HCT116 (cell line): ENCODE data around the gene ZNF777. TPM values are rescaled to one million over a fixed set of nuclear protein-coding genes. Genes with fewer than 3 reads are reported as not detected.

Experiments used
- ATAC-seq: fragments of 200-7000 bp; cut with Tn5 transposase; 2 replicates; pipeline ENCODE4 v1.9.1; 2020; ENCODE audit warnings: mild to moderate bottlenecking, moderate library complexity
- BruUV-seq: library from RNA; stranded (reverse); fragments of 400-500 nt; replicated peaks from 2 replicates; lab custom pipeline; 2021; lab: Mats Ljungman, UMichigan
- CTCF ChIA-PET: fragments of 300-600 bp; sonication (Branson Sonifier 250); formaldehyde crosslinking; loops from one replicate; lab custom pipeline; 2021; ENCODE audit warnings: antibody characterized with exemption; lab: Charles Lee
- POLR2A ChIA-PET: fragments of 300-600, 350-600 bp; sonication (Branson Sonifier 250); formaldehyde crosslinking; loops from one replicate; lab custom pipeline; 2021; ENCODE audit warnings: antibody characterized with exemption; lab: Charles Lee
- RAD21 ChIA-PET, 2 experiments: fragments of 300-600 bp; sonication (Branson Sonifier 250); formaldehyde crosslinking; loops; one replicate each; lab custom pipeline; 2023; ENCODE audit warnings: low total read pairs in 2 of 2; ENCODE audit not compliant: uncharacterized antibody in 2 of 2, unreplicated experiment in 2 of 2, low non-redundant PET in 1 of 2; lab: Charles Lee
- DNase-seq: peaks from one replicate; pipeline ENCODE4 v3.0.0-alpha.2; 2010; ENCODE audit warnings: low read depth, low spot score
- H2AFZ ChIP-seq: fragments of 200-600 bp; shearing (Covaris generic), sonication (generic); 2 replicates; pipeline ENCODE4 v1.6.1; 2017; ENCODE audit warnings: low read depth, mixed run types, mixed read lengths, antibody characterized with exemption, low read length; ENCODE audit not compliant: poor library complexity, severe bottlenecking
- H3K27ac ChIP-seq: 2 replicates; pipeline ENCODE4 v1.5.1; 2012; ENCODE audit warnings: low read depth, low read length
- H3K27me3 ChIP-seq: fragments of 200-600 bp; sonication (generic); 2 replicates; pipeline ENCODE4 v1.6.1; 2016; ENCODE audit warnings: mixed run types, low read length, mixed read lengths; ENCODE audit not compliant: insufficient read depth
- H3K36me3 ChIP-seq, 2 experiments: fragments of 200-500 bp in 1 of 2; fragments of 200-600 bp in 1 of 2; sonication (Bioruptor generic) in 1 of 2; sonication (generic) in 1 of 2; 2 replicates each; pipeline versions ENCODE4 v1.5.1 to v1.6.1; 2014 to 2016; ENCODE audit warnings: low read length in 2 of 2, inconsistent platforms in 1 of 2, mixed read lengths in 1 of 2, mixed run types in 1 of 2; ENCODE audit not compliant: insufficient read depth in 2 of 2, control insufficient read depth in 1 of 2
- H3K4me1 ChIP-seq, 2 experiments: fragments of 200-600 bp in 1 of 2; sonication (generic) in 1 of 2; 2 replicates each; pipeline versions ENCODE4 v1.5.1 to v1.6.1; 2012 to 2017; ENCODE audit warnings: low read length in 2 of 2, inconsistent platforms in 1 of 2, mild to moderate bottlenecking in 1 of 2, mixed read lengths in 1 of 2, mixed run types in 1 of 2, moderate library complexity in 1 of 2; ENCODE audit not compliant: insufficient read depth in 2 of 2, control insufficient read depth in 1 of 2
- H3K4me2 ChIP-seq: fragments of 200-600 bp; sonication (generic); 2 replicates; pipeline ENCODE4 v1.6.1; 2017; ENCODE audit warnings: mixed run types, low read length, mixed read lengths
- H3K4me3 ChIP-seq, 2 experiments: fragments of 200-600 bp in 1 of 2; sonication (generic) in 1 of 2; replicated peaks in 1 of 2; 2 replicates each; pipeline ENCODE4 v1.5.1; 2011 to 2016; ENCODE audit warnings: low read length in 2 of 2, control low read depth in 1 of 2, low read depth in 1 of 2, mild to moderate bottlenecking in 1 of 2, mixed read lengths in 1 of 2, mixed run types in 1 of 2
- H3K79me2 ChIP-seq: fragments of 200-600 bp; sonication (generic); 2 replicates; pipeline ENCODE4 v1.6.1; 2017; ENCODE audit warnings: mild to moderate bottlenecking, mixed run types, low read length, moderate library complexity, mixed read lengths; ENCODE audit not compliant: insufficient read depth
- H3K9ac ChIP-seq: fragments of 200-600 bp; sonication (generic); 2 replicates; pipeline ENCODE4 v1.6.1; 2016; ENCODE audit warnings: low read length, mixed read lengths
- H3K9me2 ChIP-seq: fragments of 200-600 bp; sonication (generic), shearing (Covaris generic); 2 replicates; pipeline ENCODE4 v1.6.1; 2017; ENCODE audit warnings: mixed run types, mild to moderate bottlenecking, moderate library complexity; ENCODE audit not compliant: insufficient read depth
- H3K9me3 ChIP-seq, 2 experiments: fragments of 200-500 bp in 1 of 2; fragments of 200-600 bp in 1 of 2; sonication (Bioruptor generic) in 1 of 2; sonication (generic) in 1 of 2; 2 replicates each; pipeline ENCODE4 v1.6.1; 2014 to 2017; ENCODE audit warnings: low read length in 2 of 2, mixed read lengths in 2 of 2, inconsistent platforms in 1 of 2, low read depth in 1 of 2, mild to moderate bottlenecking in 1 of 2, mixed run types in 1 of 2, moderate library complexity in 1 of 2; ENCODE audit not compliant: control insufficient read depth in 1 of 2, insufficient read depth in 1 of 2
- H4K20me1 ChIP-seq: fragments of 200-600 bp; sonication (generic), shearing (Covaris generic); 2 replicates; pipeline ENCODE4 v1.6.1; 2017; ENCODE audit warnings: mixed run types, mild to moderate bottlenecking, moderate library complexity; ENCODE audit not compliant: insufficient read depth
- CEBPB ChIP-seq: IDR thresholded peaks from 2 replicates; pipeline ENCODE4 v1.6.1; 2012; ENCODE audit warnings: low read depth
- EGR1 ChIP-seq: IDR thresholded peaks from 2 replicates; pipeline ENCODE4 v1.6.1; 2012; ENCODE audit warnings: low read depth
- ELF1 ChIP-seq: IDR thresholded peaks from 2 replicates; pipeline ENCODE4 v1.6.1; 2012; ENCODE audit warnings: low read depth, borderline replicate concordance
- EZH2phosphoT487 ChIP-seq: fragments of 200-600 bp; IDR thresholded peaks from 2 replicates; pipeline ENCODE4 v1.6.1; 2018; ENCODE audit warnings: antibody characterized with exemption, borderline replicate concordance
- FOSL1 ChIP-seq: IDR thresholded peaks from 2 replicates; pipeline ENCODE4 v1.6.1; 2012; ENCODE audit warnings: low read depth
- intact Hi-C: fragments of 100-400 bp; cut with micrococcal nuclease; formaldehyde crosslinking; loops from 2 replicates; pipeline ENCODE4 v1.10.0; 2022
- total RNA-seq: library from RNA; stranded (reverse); gene quantifications from one replicate; pipeline ENCODE4 v1.2.1, GENCODE V29; 2021; ENCODE audit not compliant: unreplicated experiment
- TF ChIP-seq, protein P1 (sequence below), 3 experiments: fragments of 200-600 bp in 1 of 3; sonication (generic) in 1 of 3; IDR thresholded peaks in 2 of 3; conservative IDR thresholded peaks in 1 of 3; 2 replicates each; pipeline ENCODE4 v1.5.1; 2012 to 2017; ENCODE audit warnings: low read depth in 2 of 3, low read length in 2 of 3, antibody characterized with exemption in 1 of 3, borderline replicate concordance in 1 of 3, control low read depth in 1 of 3, mild to moderate bottlenecking in 1 of 3, mixed read lengths in 1 of 3, mixed run types in 1 of 3, moderate library complexity in 1 of 3; ENCODE audit not compliant: insufficient read depth in 1 of 3
- TF ChIP-seq, protein P2 (sequence below): IDR thresholded peaks from 2 replicates; pipeline ENCODE4 v1.6.1; 2012

ZNF777 gene
- total RNA-seq, 1 experiment from 2014 or later: 15.6 TPM

DNA sequence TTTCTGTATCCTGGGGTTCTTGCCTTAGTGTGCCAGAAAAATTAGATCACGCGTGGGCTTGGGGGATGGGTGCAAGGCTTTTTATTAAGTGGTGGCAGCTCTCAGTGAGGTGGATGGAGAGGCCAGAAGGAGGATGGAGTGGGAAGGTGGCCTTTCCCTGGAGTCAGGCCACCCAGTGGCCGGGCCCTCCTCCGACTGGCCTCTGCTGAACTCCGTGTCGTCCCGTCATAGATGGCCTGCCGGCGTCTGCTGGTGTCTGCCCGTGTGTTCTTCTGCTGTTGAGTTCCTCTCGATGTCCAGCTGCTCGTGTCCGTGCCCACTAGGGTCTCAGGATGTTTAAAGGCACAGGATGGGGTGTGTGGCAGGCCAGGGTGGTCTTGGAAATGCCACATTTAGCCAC, 40.8 kb upstream of the ZNF777 start:
- Histone ChIP-seq H3K36me3 (no peaks in the 10 kb centered on the region), H3K4me3 (no peak overlapping the region), H3K4me2 (no peak overlapping the region), H2AFZ (no peak overlapping the region), H3K9ac (no peak overlapping the region), H3K4me1 (peaks cover 0 to 4% of the 10 kb centered on the region in 2 experiments; a peak in 1 of 4 replicates), H4K20me1 (no peaks in the 10 kb centered on the region), H3K79me2 (peaks cover 5% of the 10 kb centered on the region), H3K9me3 (peaks cover 4 to 5% of the 10 kb centered on the region in 2 experiments; a peak in 1 of 4 replicates), H3K27me3 (no peaks in the 10 kb centered on the region), H3K9me2 (no peaks in the 10 kb centered on the region), H3K27ac (no peak overlapping the region)
- CTCF ChIA-PET: no interaction called here
- POLR2A ChIA-PET: no interaction called here
- RAD21 ChIA-PET: no interaction called here
- intact Hi-C loops: no loop called here
- no peak for ATAC-seq
- DNase-seq: no peak
- no TSS peak for BruUV-seq
- TF ChIP-seq ELF1 (no peak), FOSL1 (no peak), EGR1 (no peak), CEBPB (no peak), EZH2phosphoT487 (no peak)
- TF ChIP-seq, protein P1, sequence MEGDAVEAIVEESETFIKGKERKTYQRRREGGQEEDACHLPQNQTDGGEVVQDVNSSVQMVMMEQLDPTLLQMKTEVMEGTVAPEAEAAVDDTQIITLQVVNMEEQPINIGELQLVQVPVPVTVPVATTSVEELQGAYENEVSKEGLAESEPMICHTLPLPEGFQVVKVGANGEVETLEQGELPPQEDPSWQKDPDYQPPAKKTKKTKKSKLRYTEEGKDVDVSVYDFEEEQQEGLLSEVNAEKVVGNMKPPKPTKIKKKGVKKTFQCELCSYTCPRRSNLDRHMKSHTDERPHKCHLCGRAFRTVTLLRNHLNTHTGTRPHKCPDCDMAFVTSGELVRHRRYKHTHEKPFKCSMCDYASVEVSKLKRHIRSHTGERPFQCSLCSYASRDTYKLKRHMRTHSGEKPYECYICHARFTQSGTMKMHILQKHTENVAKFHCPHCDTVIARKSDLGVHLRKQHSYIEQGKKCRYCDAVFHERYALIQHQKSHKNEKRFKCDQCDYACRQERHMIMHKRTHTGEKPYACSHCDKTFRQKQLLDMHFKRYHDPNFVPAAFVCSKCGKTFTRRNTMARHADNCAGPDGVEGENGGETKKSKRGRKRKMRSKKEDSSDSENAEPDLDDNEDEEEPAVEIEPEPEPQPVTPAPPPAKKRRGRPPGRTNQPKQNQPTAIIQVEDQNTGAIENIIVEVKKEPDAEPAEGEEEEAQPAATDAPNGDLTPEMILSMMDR (IDR thresholded peaks at IDR 0.05 in 2 of 3, conservative IDR thresholded peaks at IDR 0.05 in 1 of 3; ENCODE audit: borderline replicate concordance in 1 of 3, insufficient read depth in 1 of 3, low read depth in 2 of 3, low read length in 2 of 3): no peak
- TF ChIP-seq, all 23 proteins: peak for 0

DNA sequence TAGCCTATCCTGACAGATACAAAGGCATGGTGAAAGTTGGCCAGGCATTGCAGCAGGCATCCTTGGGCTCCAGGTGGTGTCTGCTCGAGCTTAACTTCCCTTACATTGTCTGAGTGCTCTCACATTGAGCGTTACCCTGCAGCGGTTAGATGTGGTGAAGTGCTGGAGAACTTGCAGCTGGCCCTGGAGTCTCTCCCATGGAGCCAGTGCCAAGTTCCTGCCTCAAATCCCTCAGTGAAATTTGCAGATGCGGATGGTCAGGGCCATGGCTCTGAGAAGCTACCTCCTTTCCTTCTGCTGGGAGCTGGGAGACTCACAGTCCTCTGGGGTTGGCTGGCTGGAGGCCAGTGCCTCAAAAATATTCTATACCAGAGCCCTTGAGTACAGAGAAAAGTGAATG, 40.0 kb upstream of the ZNF777 start:
- peaks cover 1 to 9% of the 10 kb centered on the region in 2 experiments for H3K4me1 ChIP-seq
- RAD21 ChIA-PET: no interaction called here
- intact Hi-C loops: no loop called here

More for the DNA sequence above, 40.0 kb upstream of the ZNF777 start:
- CTCF ChIA-PET: no interaction called here
- Histone ChIP-seq H3K27me3 (no peaks in the 10 kb centered on the region), H3K4me3 (no peak overlapping the region), H3K79me2 (peaks cover 12% of the 10 kb centered on the region), H3K27ac (no peak overlapping the region), H3K9me3 (0 out of 4 replicates have a peak, but pooled peaks cover 0 to 5% of the 10 kb centered on the region in 2 experiments), H3K9ac (no peak overlapping the region), H3K4me2 (no peak overlapping the region), H3K36me3 (no peaks in the 10 kb centered on the region), H3K9me2 (no peaks in the 10 kb centered on the region), H4K20me1 (no peaks in the 10 kb centered on the region), H2AFZ (no peak overlapping the region)
- TF ChIP-seq, protein P2, sequence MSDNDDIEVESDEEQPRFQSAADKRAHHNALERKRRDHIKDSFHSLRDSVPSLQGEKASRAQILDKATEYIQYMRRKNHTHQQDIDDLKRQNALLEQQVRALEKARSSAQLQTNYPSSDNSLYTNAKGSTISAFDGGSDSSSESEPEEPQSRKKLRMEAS: no peak
- no peak for DNase-seq
- no peak for ATAC-seq
- no TSS peak for BruUV-seq
- POLR2A ChIA-PET: no interaction called here
